GM13977 (cell line): ENCODE measurements around the gene TTLL13.
A peak's percentile ranks its signal among the peaks of the same experiment; 100 is the strongest.
"Not testable (repeated sequence)": the region's sequence is repeated elsewhere in the genome, so short reads cannot be mapped to it uniquely, and the experiment has no call there.

Experiments
- DNase-seq: peaks from one replicate; pipeline ENCODE4 v3.0.0; 2012; ENCODE audit warnings: low spot score
- CTCF ChIP-seq: IDR thresholded peaks from 2 replicates; pipeline ENCODE4 v1.5.1; 2012; ENCODE audit warnings: mild to moderate bottlenecking, control low read depth; ENCODE audit not compliant: insufficient read depth; ENCODE audit errors: extremely low read depth, missing control alignments
- in situ Hi-C: fragments of 300-500 bp; cut with MboI; formaldehyde crosslinking; loops from one replicate; pipeline ENCODE4 v1.12.0; 2022; ENCODE audit warnings: low sequenced_read_pairs, low pct_unique_long_range_greater_than_20kb, mixed read lengths, inconsistent platforms; ENCODE audit not compliant: unreplicated experiment

Gene TTLL13

DNA sequence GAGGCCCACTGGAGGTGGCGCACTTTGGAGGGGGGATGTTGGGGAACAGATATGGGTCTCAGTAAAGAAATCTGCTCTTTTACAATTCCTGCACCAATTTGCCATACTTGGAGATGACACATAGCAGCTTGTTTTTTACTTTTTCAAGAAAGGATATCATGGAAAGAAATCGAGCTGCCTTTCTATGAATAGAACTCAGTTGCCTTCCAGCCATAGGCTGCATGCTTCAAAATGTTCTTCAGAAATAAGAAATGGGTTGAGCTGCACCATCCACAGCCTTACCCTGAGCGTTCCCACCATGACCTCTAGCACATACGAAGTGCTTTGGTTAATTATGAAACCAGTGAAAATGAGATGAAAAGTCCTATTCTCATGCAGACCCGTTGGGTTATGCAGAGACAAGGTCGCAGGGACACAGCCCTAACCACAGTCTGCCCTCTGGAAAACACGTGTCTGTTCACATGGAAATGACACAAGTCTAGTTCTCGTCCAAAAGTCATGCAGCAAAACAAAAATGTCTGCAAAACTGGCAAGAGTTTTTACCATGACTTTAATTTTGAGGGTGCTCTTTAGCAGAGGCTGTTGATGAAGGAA, 52.4 kb downstream of the TTLL13 start:
- TF ChIP-seq CTCF = no peak
- DNase-seq = no peak
- in situ Hi-C loops = loop anchor here (25.0 kb wide), 1 partner anchor 585 kb away; the partner anchor contains the start of gene FES

GRCh38 chr15:90305355-90305754, 56.0 kb downstream of the TTLL13 start:
- in situ Hi-C loops = loop anchor here (25.0 kb wide), 1 partner anchor 582 kb away; the partner anchor contains the start of gene FES
- not testable (repeated sequence) for DNase-seq

GRCh38 chr15:90305932-90306331, 56.6 kb downstream of the TTLL13 start:
- in situ Hi-C loops = loop anchor here (25.0 kb wide), 1 partner anchor 581 kb away; the partner anchor contains the start of gene FES
- no peak for DNase-seq
- TF ChIP-seq CTCF = no peak

DNA sequence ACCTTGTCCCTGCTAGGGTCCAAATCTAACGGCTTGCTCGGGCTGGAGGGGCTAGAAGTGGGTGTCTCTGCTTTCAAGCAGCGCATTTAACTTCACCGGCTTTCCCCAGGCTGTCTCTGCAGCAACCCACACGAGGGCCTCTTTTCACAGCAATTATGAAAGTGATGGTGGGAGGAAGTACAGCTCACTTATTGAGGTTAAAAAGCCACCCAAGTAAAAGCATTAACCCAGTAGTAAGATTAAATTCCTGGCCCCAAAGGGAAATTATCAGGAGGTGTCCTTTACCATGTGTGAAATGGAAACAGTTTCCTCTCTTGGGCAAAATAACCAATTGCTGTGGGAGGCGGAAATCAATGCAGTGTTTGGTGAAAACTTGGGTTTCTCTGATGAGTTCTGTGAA, 57.2 kb downstream of the TTLL13 start:
- peak; percentile 33 for TF ChIP-seq CTCF
- in situ Hi-C loops = loop anchor here (25.0 kb wide), 1 partner anchor 581 kb away; the partner anchor contains the start of gene FES
- peak; percentile 57 for DNase-seq

- DNase-seq = no peak
- in situ Hi-C loops = loop anchor here (25.0 kb wide), 1 partner anchor 580 kb away; the partner anchor contains the start of gene FES
- no peak for TF ChIP-seq CTCF
Measured at GRCh38 chr15:90307661-90308060, 58.3 kb downstream of the TTLL13 start.

GRCh38 chr15:90309020-90309419, 59.7 kb downstream of the TTLL13 start:
- in situ Hi-C loops = loop anchor here (25.0 kb wide), 1 partner anchor 578 kb away; the partner anchor contains the start of gene FES
- no peak for TF ChIP-seq CTCF
- DNase-seq = no peak
